Fibroblast of gingiva (primary cell): ENCODE data around the gene WIF1.

ENCODE experiments used
- DNase-seq: peaks from one replicate; pipeline ENCODE4 v3.0.0-alpha.2; 2011; ENCODE audit warnings: low read depth

The WIF1 gene

GRCh38 chr12:65022960-65023359 lies 98.1 kb downstream of the WIF1 start:
- DNase-seq = no peak

GRCh38 chr12:65022421-65022820 lies 98.7 kb downstream of the WIF1 start:
- DNase-seq = no peak

- no peak for DNase-seq
Measured at GRCh38 chr12:65019696-65020234, 101.3 kb downstream of the WIF1 start.

GRCh38 chr12:65016881-65017650 lies 104.0 kb downstream of the WIF1 start:
- no peak for DNase-seq

DNA sequence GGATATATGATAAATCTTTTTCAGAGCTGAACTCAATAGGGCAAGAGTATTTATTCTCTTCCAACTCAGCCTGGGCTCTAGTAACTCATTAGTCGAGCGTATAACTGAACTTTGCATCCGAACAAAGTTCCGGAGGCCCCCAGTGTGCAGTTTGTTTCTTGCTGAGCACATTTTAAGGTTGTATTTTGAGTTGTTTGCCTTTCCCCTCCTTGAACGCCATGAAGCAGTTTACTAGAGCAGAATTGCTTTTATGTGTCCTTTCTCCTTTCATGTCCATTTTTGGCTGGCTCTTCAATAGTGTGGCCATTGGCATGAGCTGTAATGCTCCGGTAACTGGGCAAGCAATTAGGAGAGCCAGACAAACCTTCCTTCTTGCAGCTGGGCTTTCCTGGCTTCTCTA lies 105.3 kb downstream of the WIF1 start:
- no peak for DNase-seq

DNA sequence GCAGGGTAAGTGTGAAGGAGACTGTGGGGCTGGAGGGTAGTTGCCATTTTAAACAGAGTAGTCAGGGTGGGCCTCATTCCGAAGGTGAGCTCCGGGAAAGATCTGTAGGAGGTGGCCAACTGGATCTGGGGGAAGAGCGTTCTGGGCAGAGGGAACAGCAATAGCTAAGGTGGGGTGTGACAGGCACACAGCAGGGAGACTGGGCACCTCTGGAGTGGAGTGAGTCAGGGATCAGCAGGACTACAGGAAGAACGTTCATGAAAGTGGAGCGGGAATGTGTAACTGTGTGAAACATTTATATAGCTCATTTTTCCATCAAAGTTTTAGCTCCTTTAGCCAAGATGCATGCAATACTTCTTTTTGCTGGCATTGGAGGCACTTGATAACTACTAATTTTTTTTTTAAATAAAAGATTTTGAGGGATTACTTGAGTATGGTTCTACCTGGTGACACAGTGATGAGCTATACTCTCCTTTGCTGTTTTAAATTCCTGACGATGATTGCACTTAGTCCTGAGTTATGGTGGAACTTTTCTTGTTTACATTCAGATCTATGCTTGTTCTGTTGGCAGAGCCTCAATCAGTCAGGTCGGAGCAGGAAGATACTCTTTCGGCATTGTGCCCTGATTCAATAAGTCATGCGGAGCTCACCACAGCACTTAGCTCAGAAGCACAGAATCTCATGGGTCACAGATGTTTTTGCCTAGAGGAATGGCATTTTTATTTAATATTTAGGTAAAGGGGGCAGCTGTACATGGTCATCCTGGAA lies 106.4 kb downstream of the WIF1 start:
- DNase-seq = no peak

DNA sequence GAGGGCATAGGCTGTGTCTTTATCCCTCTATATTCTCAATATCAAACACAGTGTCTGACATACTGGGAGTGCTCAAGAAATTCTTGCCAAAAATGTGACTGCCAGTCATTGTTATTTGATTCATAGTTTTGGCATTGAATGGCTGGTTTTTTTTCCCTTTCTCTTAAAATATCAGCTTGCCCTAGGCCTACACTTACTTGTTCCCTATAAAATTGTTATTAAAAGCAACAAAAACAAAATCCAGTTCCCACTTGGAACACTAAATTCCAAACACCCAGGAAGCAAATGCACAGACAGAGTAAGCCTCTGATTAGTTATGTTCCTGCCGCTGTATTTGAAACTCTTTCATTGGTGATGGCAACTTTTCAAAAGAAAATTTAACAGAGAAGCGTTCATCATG lies 110.7 kb downstream of the WIF1 start:
- no peak for DNase-seq

DNA sequence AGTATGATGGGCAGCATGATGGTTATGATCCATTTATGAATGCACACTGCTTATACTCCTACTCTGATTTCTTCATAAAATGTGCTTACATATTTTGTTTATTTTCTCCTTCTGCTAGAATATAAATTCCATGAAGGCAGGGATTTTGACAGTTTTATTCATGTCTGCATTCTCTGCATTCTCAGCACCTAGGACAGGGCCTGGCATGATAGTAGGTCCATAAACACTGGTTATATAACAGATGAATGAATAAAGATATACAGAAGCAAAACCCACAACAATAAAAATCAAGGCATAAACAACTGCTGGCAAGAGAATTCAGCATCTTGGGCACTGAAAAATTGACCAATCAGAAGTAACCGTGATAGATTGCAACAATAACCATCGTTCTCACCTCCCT lies 115.4 kb downstream of the WIF1 start:
- no peak for DNase-seq

DNA sequence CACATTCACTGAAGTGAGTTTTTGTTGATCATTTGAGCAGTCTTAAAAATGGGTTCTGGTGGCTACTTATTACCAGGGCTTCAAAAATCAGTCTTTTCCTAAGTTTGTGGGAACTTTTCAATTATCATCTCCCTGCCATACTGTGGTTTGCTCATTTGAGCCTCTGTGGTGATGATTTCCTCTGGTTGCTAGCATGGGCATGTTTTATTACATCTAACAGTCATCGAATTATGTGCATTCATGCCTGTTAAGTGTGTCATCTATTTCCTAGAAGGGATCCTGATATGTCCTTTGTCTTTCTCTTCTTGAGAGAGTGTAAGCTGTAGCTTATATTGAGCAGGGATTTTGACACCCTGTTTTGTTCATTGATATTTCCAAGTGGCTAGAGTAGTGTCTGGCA lies 116.8 kb downstream of the WIF1 start:
- no peak for DNase-seq
